ENCODE data around the gene MGAT4D.

GRCh38 chr4:140463614-140464013 lies 34.5 kb downstream of the MGAT4D start:
- TF ChIP-seq ZFP30 (CRISPR knock-in tag; IDR thresholded peaks at IDR 0.05), result no peak
- TF ChIP-seq, protein P1, sequence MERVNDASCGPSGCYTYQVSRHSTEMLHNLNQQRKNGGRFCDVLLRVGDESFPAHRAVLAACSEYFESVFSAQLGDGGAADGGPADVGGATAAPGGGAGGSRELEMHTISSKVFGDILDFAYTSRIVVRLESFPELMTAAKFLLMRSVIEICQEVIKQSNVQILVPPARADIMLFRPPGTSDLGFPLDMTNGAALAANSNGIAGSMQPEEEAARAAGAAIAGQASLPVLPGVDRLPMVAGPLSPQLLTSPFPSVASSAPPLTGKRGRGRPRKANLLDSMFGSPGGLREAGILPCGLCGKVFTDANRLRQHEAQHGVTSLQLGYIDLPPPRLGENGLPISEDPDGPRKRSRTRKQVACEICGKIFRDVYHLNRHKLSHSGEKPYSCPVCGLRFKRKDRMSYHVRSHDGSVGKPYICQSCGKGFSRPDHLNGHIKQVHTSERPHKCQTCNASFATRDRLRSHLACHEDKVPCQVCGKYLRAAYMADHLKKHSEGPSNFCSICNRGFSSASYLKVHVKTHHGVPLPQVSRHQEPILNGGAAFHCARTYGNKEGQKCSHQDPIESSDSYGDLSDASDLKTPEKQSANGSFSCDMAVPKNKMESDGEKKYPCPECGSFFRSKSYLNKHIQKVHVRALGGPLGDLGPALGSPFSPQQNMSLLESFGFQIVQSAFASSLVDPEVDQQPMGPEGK (CRISPR knock-in tag; IDR thresholded peaks at IDR 0.05; ENCODE audit: borderline replicate concordance), result no peak
